HG02763 (cell line): ENCODE results near the gene C17orf100.

ENCODE experiments used
- ATAC-seq: cut with Tn5 transposase; IDR thresholded peaks from one replicate; pipeline ENCODE4 v1.9.1; 2021; ENCODE audit warnings: mild to moderate bottlenecking, moderate library complexity; ENCODE audit not compliant: unreplicated experiment

Gene C17orf100

GRCh38 chr17:6651354-6651918 lies at the start of gene C17orf100, which contains the start of gene MED31:
Gene C17orf100, plus strand, starts transcription at chr17:6651762. Its CDS starts 152 bp downstream, at chr17:6651914.
Gene MED31, minus strand, starts transcription at chr17:6651605. Its CDS starts 77 bp downstream, at chr17:6651528.
- peak; percentile 93 for ATAC-seq

GRCh38 chr17:6602141-6602540 lies 49.4 kb upstream of the C17orf100 start:
- ATAC-seq, result no peak

- ATAC-seq, result no peak
Observed at GRCh38 chr17:6603744-6604325, 47.7 kb upstream of the C17orf100 start.

GRCh38 chr17:6605142-6605541 lies 46.4 kb upstream of the C17orf100 start:
- ATAC-seq, result no peak

- no peak for ATAC-seq
Observed at GRCh38 chr17:6608321-6608720, 43.2 kb upstream of the C17orf100 start.

GRCh38 chr17:6610011-6610410 lies 41.6 kb upstream of the C17orf100 start:
- no peak for ATAC-seq

- no peak for ATAC-seq
Observed at GRCh38 chr17:6611231-6611630, 40.3 kb upstream of the C17orf100 start.

GRCh38 chr17:6623941-6624340 lies 27.6 kb upstream of the C17orf100 start:
- ATAC-seq, result no peak

GRCh38 chr17:6626616-6627015 lies 24.9 kb upstream of the C17orf100 start:
- ATAC-seq, result no peak

GRCh38 chr17:6627019-6627418 lies 24.5 kb upstream of the C17orf100 start:
- ATAC-seq, result no peak

GRCh38 chr17:6630390-6630789 lies 21.2 kb upstream of the C17orf100 start:
- ATAC-seq, result no peak

- ATAC-seq, result no peak
Observed at GRCh38 chr17:6632530-6632929, 19.0 kb upstream of the C17orf100 start.

- ATAC-seq, result no peak
Observed at GRCh38 chr17:6633263-6633662, 18.3 kb upstream of the C17orf100 start.

GRCh38 chr17:6636105-6636504 lies 15.5 kb upstream of the C17orf100 start:
- no peak for ATAC-seq

- no peak for ATAC-seq
Observed at GRCh38 chr17:6636616-6637457, 14.7 kb upstream of the C17orf100 start.

GRCh38 chr17:6637458-6637840 lies 14.1 kb upstream of the C17orf100 start:
- no peak for ATAC-seq

- no peak for ATAC-seq
Observed at GRCh38 chr17:6638046-6638908, 13.3 kb upstream of the C17orf100 start.

- ATAC-seq, result no peak
Observed at GRCh38 chr17:6639014-6639585, 12.5 kb upstream of the C17orf100 start.

GRCh38 chr17:6639586-6640535 lies 11.7 kb upstream of the C17orf100 start:
- no peak for ATAC-seq
